SU-DHL-6 (cell line): Measurements from ENCODE around the gene MORF4L2.

Experiments used
- H2AFZ ChIP-seq: fragments of 200-600 bp; sonication (generic); 2 replicates; pipeline ENCODE4 v1.6.1; 2014; ENCODE audit warnings: low read depth, mild to moderate bottlenecking, moderate library complexity, mixed read lengths, antibody characterized with exemption, low read length; ENCODE audit not compliant: severe bottlenecking
- H3F3A ChIP-seq: fragments of 200-600 bp; shearing (Covaris generic); 2 replicates; pipeline ENCODE4 v1.6.0; 2016; ENCODE audit warnings: antibody characterized with exemption, mild to moderate bottlenecking; ENCODE audit not compliant: insufficient read depth
- H3K27ac ChIP-seq: fragments of 200-600 bp; sonication (generic); 2 replicates; pipeline ENCODE4 v1.5.1; 2016; ENCODE audit warnings: low read depth, mild to moderate bottlenecking, low read length, moderate library complexity, mixed read lengths
- H3K27me3 ChIP-seq: fragments of 200-600 bp; sonication (generic), shearing (Covaris generic); 2 replicates; pipeline ENCODE4 v1.6.0; 2014; ENCODE audit warnings: mild to moderate bottlenecking, low read length
- H3K36me3 ChIP-seq: fragments of 200-600 bp; sonication (generic); 2 replicates; pipeline ENCODE4 v1.6.1; 2014; ENCODE audit warnings: mild to moderate bottlenecking, low read length, mixed read lengths
- H3K4me2 ChIP-seq: fragments of 300-600, 200-600 bp; shearing (Covaris generic), sonication (generic); 2 replicates; pipeline ENCODE4 v1.6.0; 2014; ENCODE audit warnings: low read length, low read depth, mild to moderate bottlenecking; ENCODE audit not compliant: poor library complexity, severe bottlenecking
- H3K4me3 ChIP-seq: fragments of 200-600 bp; sonication (generic); 2 replicates; pipeline ENCODE4 v1.5.1; 2014; ENCODE audit warnings: antibody characterized with exemption, low read length, mild to moderate bottlenecking, mixed read lengths; ENCODE audit not compliant: insufficient read depth, poor library complexity, severe bottlenecking
- H3K79me2 ChIP-seq: fragments of 200-600 bp; sonication (generic); 2 replicates; pipeline ENCODE4 v1.6.1; 2014; ENCODE audit warnings: mild to moderate bottlenecking, low read length, moderate library complexity; ENCODE audit not compliant: insufficient read depth
- H3K9ac ChIP-seq: fragments of 200-600 bp; sonication (generic); 2 replicates; pipeline ENCODE4 v1.7.0; 2014; ENCODE audit warnings: mild to moderate bottlenecking, low read length
- H3K9me2 ChIP-seq: fragments of 200-600 bp; sonication (generic); replicated peaks from 2 replicates; pipeline ENCODE4 v1.6.1; 2014; ENCODE audit warnings: low read length; ENCODE audit not compliant: insufficient read depth
- H3K9me3 ChIP-seq: fragments of 200-600 bp; sonication (generic); 2 replicates; pipeline ENCODE4 v1.6.1; 2014; ENCODE audit warnings: low read length, mixed read lengths; ENCODE audit not compliant: insufficient read depth
- H4K20me1 ChIP-seq: fragments of 200-600 bp; sonication (generic); 2 replicates; pipeline ENCODE4 v1.6.1; 2014; ENCODE audit warnings: low read depth, mild to moderate bottlenecking, antibody characterized with exemption, low read length, moderate library complexity, mixed read lengths
- EZH2phosphoT487 ChIP-seq: fragments of 200-600 bp; sonication (generic), shearing (Covaris generic); conservative IDR thresholded peaks from 2 replicates; pipeline ENCODE4 v1.6.1; 2018; ENCODE audit warnings: mild to moderate bottlenecking, antibody characterized with exemption, low read length, moderate library complexity, mixed read lengths
- TF ChIP-seq, protein P1 (sequence below): fragments of 200-600 bp; sonication (generic); IDR thresholded peaks from one replicate; pipeline ENCODE4 v1.5.1; 2017; ENCODE audit warnings: antibody characterized with exemption, mild to moderate bottlenecking, low read length, moderate library complexity; ENCODE audit not compliant: insufficient read depth, poor library complexity, severe bottlenecking

The MORF4L2 gene

DNA sequence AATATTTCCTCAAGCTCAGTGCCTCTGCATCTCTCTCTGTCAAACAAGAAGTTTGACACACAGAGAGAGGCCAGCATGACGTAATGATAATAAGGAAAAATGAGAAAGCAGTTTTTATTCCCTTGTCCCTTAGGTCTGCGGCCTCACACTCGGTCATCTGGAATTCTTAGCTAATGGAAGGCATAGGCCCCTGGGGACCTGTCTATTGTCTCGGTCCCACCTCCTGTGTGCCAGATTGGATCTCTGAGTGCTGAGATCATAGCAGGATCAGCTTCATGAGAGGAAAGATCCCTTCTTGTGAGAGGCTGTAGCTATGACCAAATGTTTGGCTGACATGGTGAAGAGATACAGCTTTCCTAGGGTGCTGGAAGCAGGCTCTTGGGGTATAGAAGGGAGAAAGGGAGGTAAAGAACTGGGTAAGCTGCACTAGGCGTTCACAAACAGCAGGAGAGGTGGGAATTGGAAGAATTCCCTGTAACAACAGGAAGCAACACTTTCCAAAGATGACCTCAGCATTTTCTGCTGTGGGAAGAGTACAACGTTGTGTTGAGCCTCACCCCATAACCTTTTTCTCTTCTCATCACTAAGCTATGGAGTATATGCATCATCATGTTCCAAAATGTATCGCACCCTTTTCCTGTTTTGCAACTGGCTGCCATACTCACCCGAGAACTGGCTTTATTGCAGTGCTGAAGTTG is 44.4 kb upstream of the MORF4L2 start:
- Histone ChIP-seq H3K36me3 (no peaks in the 10 kb centered on the region), H3F3A (no peaks in the 10 kb centered on the region), H3K27me3 (no peaks in the 10 kb centered on the region), H4K20me1 (no peaks in the 10 kb centered on the region), H3K9ac (no peak overlapping the region), H3K9me2 (no peaks in the 10 kb centered on the region), H3K27ac (no peak overlapping the region), H2AFZ (no peak overlapping the region), H3K9me3 (no peaks in the 10 kb centered on the region), H3K79me2 (no peaks in the 10 kb centered on the region), H3K4me3 (no peak overlapping the region), H3K4me2 (no peak overlapping the region)
- TF ChIP-seq EZH2phosphoT487, result no peak
- TF ChIP-seq, protein P1, sequence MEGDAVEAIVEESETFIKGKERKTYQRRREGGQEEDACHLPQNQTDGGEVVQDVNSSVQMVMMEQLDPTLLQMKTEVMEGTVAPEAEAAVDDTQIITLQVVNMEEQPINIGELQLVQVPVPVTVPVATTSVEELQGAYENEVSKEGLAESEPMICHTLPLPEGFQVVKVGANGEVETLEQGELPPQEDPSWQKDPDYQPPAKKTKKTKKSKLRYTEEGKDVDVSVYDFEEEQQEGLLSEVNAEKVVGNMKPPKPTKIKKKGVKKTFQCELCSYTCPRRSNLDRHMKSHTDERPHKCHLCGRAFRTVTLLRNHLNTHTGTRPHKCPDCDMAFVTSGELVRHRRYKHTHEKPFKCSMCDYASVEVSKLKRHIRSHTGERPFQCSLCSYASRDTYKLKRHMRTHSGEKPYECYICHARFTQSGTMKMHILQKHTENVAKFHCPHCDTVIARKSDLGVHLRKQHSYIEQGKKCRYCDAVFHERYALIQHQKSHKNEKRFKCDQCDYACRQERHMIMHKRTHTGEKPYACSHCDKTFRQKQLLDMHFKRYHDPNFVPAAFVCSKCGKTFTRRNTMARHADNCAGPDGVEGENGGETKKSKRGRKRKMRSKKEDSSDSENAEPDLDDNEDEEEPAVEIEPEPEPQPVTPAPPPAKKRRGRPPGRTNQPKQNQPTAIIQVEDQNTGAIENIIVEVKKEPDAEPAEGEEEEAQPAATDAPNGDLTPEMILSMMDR, result no peak

DNA sequence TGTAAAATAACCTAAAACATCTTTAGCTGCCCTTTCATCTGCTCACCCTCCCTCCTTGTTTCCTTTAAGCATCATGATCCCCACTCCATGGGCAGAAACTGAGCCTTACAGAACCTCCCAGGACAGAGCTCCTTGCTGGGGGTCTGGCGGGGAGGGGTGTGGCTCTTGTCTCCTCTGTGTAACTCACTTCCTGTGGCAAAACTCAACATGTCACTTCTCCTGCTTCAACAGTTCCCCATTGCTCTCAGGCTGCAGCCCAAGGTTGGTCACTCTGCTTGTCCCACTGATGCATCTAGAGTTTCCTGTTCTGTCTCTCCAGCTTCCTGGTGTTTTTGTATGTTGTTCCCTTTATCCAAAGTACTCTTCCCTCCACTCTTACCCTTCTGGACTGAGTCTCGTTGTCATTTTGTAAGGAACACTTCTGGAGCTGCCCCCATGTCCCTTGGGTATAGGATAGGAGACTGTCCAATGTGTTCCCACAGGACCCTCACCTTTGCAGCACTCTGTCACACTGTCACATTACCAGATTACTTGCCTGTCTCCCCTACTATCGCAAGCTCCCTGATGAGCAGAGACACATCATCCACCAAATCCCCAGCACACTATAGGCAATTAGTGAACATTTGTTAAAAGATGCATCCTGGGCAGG is 43.8 kb upstream of the MORF4L2 start:
- H3F3A ChIP-seq, result no peaks in the 10 kb centered on the region
- TF ChIP-seq, protein P1, result no peak
- TF ChIP-seq EZH2phosphoT487, result no peak
- H3K4me2 ChIP-seq, result no peak overlapping the region
- no peaks in the 10 kb centered on the region for H4K20me1 ChIP-seq
- H3K79me2 ChIP-seq, result no peaks in the 10 kb centered on the region
- no peak overlapping the region for H3K27ac ChIP-seq
- H2AFZ ChIP-seq, result no peak overlapping the region
- H3K9ac ChIP-seq, result no peak overlapping the region
- no peaks in the 10 kb centered on the region for H3K9me2 ChIP-seq
- H3K36me3 ChIP-seq, result no peaks in the 10 kb centered on the region
- no peak overlapping the region for H3K4me3 ChIP-seq
- no peaks in the 10 kb centered on the region for H3K27me3 ChIP-seq
- no peaks in the 10 kb centered on the region for H3K9me3 ChIP-seq

DNA sequence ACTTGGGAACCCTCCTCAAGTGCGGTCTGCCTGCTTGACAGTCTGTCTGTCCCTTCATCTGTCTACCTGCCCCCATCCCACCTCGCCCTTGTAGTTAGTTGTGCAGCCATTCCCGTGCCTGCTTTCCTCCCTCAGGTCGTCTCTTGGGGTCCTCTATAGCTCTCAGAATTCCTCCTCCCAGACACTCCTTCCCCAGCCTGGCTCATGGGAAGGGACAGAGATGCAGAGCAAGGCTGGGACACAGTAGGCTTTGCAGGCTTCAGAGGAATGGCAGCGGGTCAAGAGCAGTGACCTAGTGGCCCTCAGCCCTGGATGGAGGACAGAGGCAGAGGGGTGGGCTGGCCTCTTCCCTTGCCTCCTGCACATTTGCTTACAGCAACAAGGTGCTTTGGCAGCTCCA is 42.5 kb upstream of the MORF4L2 start:
- H4K20me1 ChIP-seq, result no peaks in the 10 kb centered on the region
- no peak overlapping the region for H3K27ac ChIP-seq
- H3K9me2 ChIP-seq, result no peaks in the 10 kb centered on the region
- no peak overlapping the region for H2AFZ ChIP-seq
- no peak overlapping the region for H3K9ac ChIP-seq
- no peaks in the 10 kb centered on the region for H3K9me3 ChIP-seq
- no peaks in the 10 kb centered on the region for H3K79me2 ChIP-seq
- no peak for TF ChIP-seq EZH2phosphoT487
- TF ChIP-seq, protein P1, result no peak
- no peaks in the 10 kb centered on the region for H3K36me3 ChIP-seq
- H3K4me2 ChIP-seq, result no peak overlapping the region
- no peaks in the 10 kb centered on the region for H3K27me3 ChIP-seq
- H3F3A ChIP-seq, result no peaks in the 10 kb centered on the region
- no peak overlapping the region for H3K4me3 ChIP-seq
